Activated CD8-positive, alpha-beta memory T cell treated with anti-CD3 and anti-CD28 coated beads, Interleukin-2, amount 10 ng/mL, durations not matched to agents 7 days and 5 days (primary cell): ENCODE data around the gene CIC. TPM values are rescaled to one million over a fixed set of nuclear protein-coding genes. Genes with fewer than 3 reads are reported as not detected.

Experiments used
- ATAC-seq: fragments of 150-1000 bp; cut with Tn5 transposase; one replicate; pipeline ENCODE4 v1.10.0; 2021; ENCODE audit warnings: moderate library complexity
- CTCF ChIA-PET: fragments of 350-600 bp; sonication (Branson Sonifier 250); formaldehyde crosslinking; loops from one replicate; lab custom pipeline; 2021; ENCODE audit warnings: antibody characterized with exemption; lab: Charles Lee
- DNase-seq: peaks from one replicate; pipeline ENCODE4 v3.0.0-alpha.2; 2020
- H3K27ac Mint-ChIP-seq: one replicate; pipeline ENCODE4 v1.8.0; 2021; ENCODE audit warnings: mild to moderate bottlenecking, mixed read lengths
- H3K27me3 Mint-ChIP-seq: one replicate; pipeline ENCODE4 v1.8.0; 2021; ENCODE audit warnings: mixed read lengths
- H3K36me3 Mint-ChIP-seq: one replicate; pipeline ENCODE4 v1.8.0; 2021; ENCODE audit warnings: mild to moderate bottlenecking, mixed read lengths
- H3K4me1 Mint-ChIP-seq: one replicate; pipeline ENCODE4 v1.8.0; 2021; ENCODE audit warnings: mixed read lengths
- H3K4me3 Mint-ChIP-seq: one replicate; pipeline ENCODE4 v1.8.0; 2021; ENCODE audit warnings: mild to moderate bottlenecking, moderate library complexity, mixed read lengths
- H3K9me3 Mint-ChIP-seq: one replicate; pipeline ENCODE4 v1.8.0; 2022; ENCODE audit warnings: low read depth, mixed read lengths
- total RNA-seq, 2 experiments: library from RNA; stranded (reverse); gene quantifications; one replicate each; pipeline ENCODE4 v1.2.3, GENCODE V29; 2021

Gene CIC
- total RNA-seq, 2 experiments from 2014 or later, result 67.3 to 77.3 TPM

GRCh38 chr19:42246922-42247639 is 22.0 kb upstream of the CIC start:
- Mint-ChIP-seq H3K4me3 (no peak overlapping the region), H3K27ac (no peak overlapping the region), H3K36me3 (peaks cover 3% of the 10 kb centered on the region), H3K9me3 (no peaks in the 10 kb centered on the region), H3K27me3 (no peaks in the 10 kb centered on the region), H3K4me1 (peaks cover 21% of the 10 kb centered on the region)
- CTCF ChIA-PET, result interaction anchor here (1.1 to 6.9 kb wide), 6 partner anchors 22 to 55 kb away, joined by 3 to 87 read pairs (median 4); partner anchors contain the start of genes CIC and PRR19
- DNase-seq, result no peak
- no peak for ATAC-seq

- H3K36me3 Mint-ChIP-seq, result peaks cover 4% of the 10 kb centered on the region
- H3K4me3 Mint-ChIP-seq, result no peak overlapping the region
- no peaks in the 10 kb centered on the region for H3K9me3 Mint-ChIP-seq
- peaks cover 27% of the 10 kb centered on the region for H3K4me1 Mint-ChIP-seq
- DNase-seq (no peak), ATAC-seq (no peak)
- CTCF ChIA-PET, result interaction anchor here (0.7 to 6.9 kb wide), 4 partner anchors 23 to 202 kb away, joined by 3 to 87 read pairs (median 6); no protein-coding TSS in a partner anchor
- H3K27me3 Mint-ChIP-seq, result no peaks in the 10 kb centered on the region
- no peak overlapping the region for H3K27ac Mint-ChIP-seq
Measured at GRCh38 chr19:42247640-42248199, 21.3 kb upstream of the CIC start.

DNA sequence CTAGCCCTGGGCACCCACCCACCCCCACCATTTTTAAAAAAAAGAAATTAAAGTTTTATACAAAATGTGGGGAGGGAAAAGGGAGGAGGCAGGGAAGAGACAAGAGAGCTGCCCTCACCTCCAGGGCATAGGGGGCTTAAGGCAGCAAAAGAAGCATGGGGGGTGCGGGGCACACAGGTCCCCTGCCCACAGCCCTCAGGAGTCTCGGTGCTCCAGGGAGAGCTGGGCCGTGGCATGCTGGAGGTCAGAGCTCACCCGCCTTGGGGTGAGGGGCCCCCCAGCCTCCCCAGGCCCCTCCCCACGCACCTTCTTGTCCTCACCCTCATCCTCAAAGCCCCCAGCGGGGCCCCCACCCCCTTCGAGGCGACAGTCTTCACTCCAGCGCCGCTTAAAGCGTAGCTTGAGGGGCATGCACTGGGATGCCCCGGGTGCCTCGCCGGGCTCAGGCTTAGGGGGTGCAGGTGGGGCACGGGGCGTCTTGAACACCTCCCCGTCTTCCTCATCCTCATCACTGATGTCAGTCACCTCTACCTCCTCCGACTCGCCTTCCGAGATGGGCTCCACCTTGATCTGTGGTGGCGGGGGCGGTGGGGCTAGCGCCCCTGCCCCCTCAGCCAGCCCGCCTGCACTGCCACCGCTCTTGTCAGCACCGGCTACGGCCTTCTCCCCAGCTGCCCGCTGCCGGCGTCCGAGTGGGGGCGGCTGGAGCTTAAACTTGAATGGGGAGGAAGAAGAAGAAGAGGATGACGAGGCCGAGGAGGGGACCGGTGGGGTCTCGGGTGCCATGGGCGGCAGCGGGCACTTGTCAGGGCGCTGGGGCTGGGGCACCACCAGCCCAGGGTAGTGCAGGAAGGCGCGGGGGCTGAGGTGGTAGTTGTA is 20.5 kb upstream of the CIC start:
- Mint-ChIP-seq H3K4me1 (peaks cover 30% of the 10 kb centered on the region), H3K36me3 (peaks cover 5% of the 10 kb centered on the region), H3K9me3 (no peaks in the 10 kb centered on the region), H3K27me3 (no peaks in the 10 kb centered on the region), H3K4me3 (no peak overlapping the region), H3K27ac (no peak overlapping the region)
- DNase-seq (no peak), ATAC-seq (no peak)
- CTCF ChIA-PET, result interaction anchor here (0.7 to 6.9 kb wide), 3 partner anchors 22 to 201 kb away, joined by 3 to 87 read pairs (median 4); no protein-coding TSS in a partner anchor

DNA sequence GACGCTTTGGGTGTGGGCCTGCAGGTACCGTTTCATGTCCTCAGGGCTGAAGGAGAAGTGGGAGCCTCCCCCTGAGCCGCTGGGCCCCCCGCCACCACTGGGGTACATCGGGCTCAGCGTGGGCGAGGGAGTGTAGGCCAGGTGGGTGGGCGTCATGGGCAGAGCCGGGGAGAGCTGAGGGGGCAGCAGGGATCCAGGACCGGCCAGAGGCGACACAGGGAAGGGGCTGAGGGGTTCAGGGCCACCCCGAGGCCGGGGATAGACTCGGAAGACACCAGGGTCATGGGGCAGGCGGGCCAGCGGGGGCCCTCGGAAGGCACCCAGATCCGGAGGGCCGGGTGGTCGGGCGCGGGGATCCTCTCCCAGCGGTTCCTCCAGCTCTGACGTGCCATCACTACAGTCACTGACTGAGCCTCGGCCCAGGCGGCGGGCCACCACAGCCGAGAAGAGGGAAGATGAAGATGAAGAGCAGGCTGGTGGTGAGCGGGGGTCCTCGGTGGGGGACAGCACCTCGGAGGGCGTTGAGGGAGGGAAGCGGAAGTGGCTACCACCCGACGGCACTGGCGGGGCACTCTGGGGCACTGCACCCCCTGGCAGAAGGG is 19.8 kb upstream of the CIC start:
- no peak for ATAC-seq
- Mint-ChIP-seq H3K27me3 (no peaks in the 10 kb centered on the region), H3K4me1 (peaks cover 30% of the 10 kb centered on the region), H3K4me3 (no peak overlapping the region), H3K36me3 (peaks cover 5% of the 10 kb centered on the region), H3K27ac (no peak overlapping the region), H3K9me3 (no peaks in the 10 kb centered on the region)
- DNase-seq, result peak; percentile 42
- CTCF ChIA-PET, result interaction anchor here (1.3 to 1.4 kb wide), 2 partner anchors 10 to 30 kb away, joined by 4 to 6 read pairs; no protein-coding TSS in a partner anchor

DNA sequence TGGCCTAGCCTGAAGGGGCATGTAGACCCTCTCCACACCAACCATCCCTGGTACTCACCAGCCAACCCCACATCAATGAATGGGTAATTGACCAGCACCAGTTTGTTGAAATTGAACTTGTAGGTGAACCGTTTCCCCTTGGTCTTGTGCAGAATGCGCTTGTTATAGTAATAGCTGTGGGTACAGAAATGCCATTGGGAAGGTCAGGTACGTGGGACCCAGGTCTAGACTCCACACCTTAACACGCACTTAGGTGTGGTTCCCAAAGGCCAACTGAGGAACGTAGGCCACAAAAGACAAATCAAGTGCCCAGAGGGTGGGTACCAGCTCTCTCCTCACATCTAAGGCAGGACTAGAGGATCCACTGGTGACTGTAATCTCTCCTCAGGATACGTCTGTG is 19.3 kb upstream of the CIC start:
- Mint-ChIP-seq H3K27me3 (no peaks in the 10 kb centered on the region), H3K27ac (no peak overlapping the region), H3K4me3 (no peak overlapping the region), H3K36me3 (peaks cover 5% of the 10 kb centered on the region), H3K9me3 (no peaks in the 10 kb centered on the region), H3K4me1 (peaks cover 30% of the 10 kb centered on the region)
- CTCF ChIA-PET, result interaction anchor here (1.2 to 1.4 kb wide), 4 partner anchors 10 to 39 kb away, joined by 3 to 6 read pairs (median 4); no protein-coding TSS in a partner anchor
- DNase-seq (no peak), ATAC-seq (no peak)

- no peak for DNase-seq
Measured at GRCh38 chr19:42250183-42250665, 18.8 kb upstream of the CIC start.

GRCh38 chr19:42250666-42251531 is 18.2 kb upstream of the CIC start:
- Mint-ChIP-seq H3K4me1 (peaks cover 24% of the 10 kb centered on the region), H3K27ac (peak overlapping the region; percentile 62)
- no peak for ATAC-seq

More at GRCh38 chr19:42250183-42250665, 18.8 kb upstream of the CIC start:
- peak overlapping the region; percentile 50 for H3K27ac Mint-ChIP-seq
- H3K4me1 Mint-ChIP-seq, result peaks cover 26% of the 10 kb centered on the region
- ATAC-seq, result no peak
- H3K9me3 Mint-ChIP-seq, result no peaks in the 10 kb centered on the region
- CTCF ChIA-PET, result interaction anchor here (1.2 to 1.4 kb wide), 4 partner anchors 11 to 39 kb away, joined by 3 to 6 read pairs (median 4); no protein-coding TSS in a partner anchor
- no peaks in the 10 kb centered on the region for H3K27me3 Mint-ChIP-seq
- no peak overlapping the region for H3K4me3 Mint-ChIP-seq
- H3K36me3 Mint-ChIP-seq, result peaks cover 5% of the 10 kb centered on the region

GRCh38 chr19:42251572-42252358 is 17.3 kb upstream of the CIC start:
- H3K27me3 Mint-ChIP-seq, result peaks cover 6% of the 10 kb centered on the region
- CTCF ChIA-PET, result interaction anchor here (1.0 to 1.9 kb wide), 5 partner anchors 9 to 143 kb away, joined by 3 to 13 read pairs (median 5); partner anchors contain the start of gene GSK3A
- no peak for DNase-seq
- H3K4me3 Mint-ChIP-seq, result peak overlapping the region; percentile 82
- no peaks in the 10 kb centered on the region for H3K9me3 Mint-ChIP-seq
- peaks cover 29% of the 10 kb centered on the region for H3K4me1 Mint-ChIP-seq
- peaks cover 5% of the 10 kb centered on the region for H3K36me3 Mint-ChIP-seq
- peak overlapping the region; percentile 88 for H3K27ac Mint-ChIP-seq
- no peak for ATAC-seq

More at GRCh38 chr19:42250666-42251531, 18.2 kb upstream of the CIC start:
- peaks cover 2% of the 10 kb centered on the region for H3K27me3 Mint-ChIP-seq
- peaks cover 5% of the 10 kb centered on the region for H3K36me3 Mint-ChIP-seq
- DNase-seq, result peak; percentile 46
- no peak overlapping the region for H3K4me3 Mint-ChIP-seq
- CTCF ChIA-PET, result interaction anchor here (1.0 to 1.9 kb wide), 8 partner anchors 8 to 142 kb away, joined by 3 to 13 read pairs (median 4); partner anchors contain the start of gene GSK3A
- H3K9me3 Mint-ChIP-seq, result no peaks in the 10 kb centered on the region

DNA sequence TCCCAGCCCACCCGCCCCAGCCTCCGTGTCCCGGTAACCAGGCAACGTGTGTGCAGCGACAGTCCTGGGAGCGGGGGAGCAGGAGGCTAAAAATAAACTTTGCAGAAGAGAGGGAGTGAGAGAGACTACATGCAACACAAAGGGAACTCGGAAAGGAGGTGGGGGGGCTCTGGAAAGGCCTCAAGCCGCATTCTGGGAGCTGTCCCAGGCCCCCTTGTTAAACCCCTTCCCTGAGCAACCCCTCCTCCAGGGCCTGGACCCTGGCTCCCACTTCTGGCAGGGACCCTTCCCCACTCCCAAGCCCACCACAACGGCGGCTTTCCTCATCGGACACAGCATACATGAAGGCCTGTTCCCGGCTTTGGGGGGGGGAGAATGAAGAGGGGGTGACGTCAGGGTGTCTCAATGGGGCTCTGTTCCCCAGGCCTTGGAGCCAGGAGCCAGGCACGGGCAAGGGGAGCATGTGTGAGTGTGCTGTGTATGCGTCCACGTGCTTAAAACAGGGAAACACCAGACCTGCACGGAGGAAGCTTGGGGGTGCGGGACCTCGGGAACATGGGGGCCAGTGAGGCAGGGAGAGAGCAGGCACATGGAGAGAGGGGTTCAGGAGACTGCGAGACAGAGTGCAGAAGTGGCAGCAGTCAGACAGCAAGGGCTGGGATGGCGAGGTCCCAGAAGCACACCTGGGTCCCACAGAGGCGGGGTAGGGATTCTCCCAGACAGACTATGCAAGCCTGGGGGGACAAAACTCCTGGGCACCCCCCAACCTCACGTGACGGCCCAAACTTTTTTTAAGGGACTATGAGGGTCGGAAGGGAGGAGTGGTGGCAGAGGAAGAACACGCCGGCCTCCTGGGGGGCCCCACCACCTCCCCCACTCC is 16.4 kb upstream of the CIC start:
- Mint-ChIP-seq H3K4me1 (peaks cover 29% of the 10 kb centered on the region), H3K27ac (peak overlapping the region; percentile 88), H3K9me3 (no peaks in the 10 kb centered on the region), H3K27me3 (peaks cover 8% of the 10 kb centered on the region), H3K36me3 (peaks cover 5% of the 10 kb centered on the region), H3K4me3 (peak overlapping the region; percentile 82)
- ATAC-seq (no peak), DNase-seq (peak; percentile 43)
- CTCF ChIA-PET, result interaction anchor here (1.3 to 1.9 kb wide), 5 partner anchors 10 to 144 kb away, joined by 3 to 13 read pairs (median 4); partner anchors contain the start of gene GSK3A

DNA sequence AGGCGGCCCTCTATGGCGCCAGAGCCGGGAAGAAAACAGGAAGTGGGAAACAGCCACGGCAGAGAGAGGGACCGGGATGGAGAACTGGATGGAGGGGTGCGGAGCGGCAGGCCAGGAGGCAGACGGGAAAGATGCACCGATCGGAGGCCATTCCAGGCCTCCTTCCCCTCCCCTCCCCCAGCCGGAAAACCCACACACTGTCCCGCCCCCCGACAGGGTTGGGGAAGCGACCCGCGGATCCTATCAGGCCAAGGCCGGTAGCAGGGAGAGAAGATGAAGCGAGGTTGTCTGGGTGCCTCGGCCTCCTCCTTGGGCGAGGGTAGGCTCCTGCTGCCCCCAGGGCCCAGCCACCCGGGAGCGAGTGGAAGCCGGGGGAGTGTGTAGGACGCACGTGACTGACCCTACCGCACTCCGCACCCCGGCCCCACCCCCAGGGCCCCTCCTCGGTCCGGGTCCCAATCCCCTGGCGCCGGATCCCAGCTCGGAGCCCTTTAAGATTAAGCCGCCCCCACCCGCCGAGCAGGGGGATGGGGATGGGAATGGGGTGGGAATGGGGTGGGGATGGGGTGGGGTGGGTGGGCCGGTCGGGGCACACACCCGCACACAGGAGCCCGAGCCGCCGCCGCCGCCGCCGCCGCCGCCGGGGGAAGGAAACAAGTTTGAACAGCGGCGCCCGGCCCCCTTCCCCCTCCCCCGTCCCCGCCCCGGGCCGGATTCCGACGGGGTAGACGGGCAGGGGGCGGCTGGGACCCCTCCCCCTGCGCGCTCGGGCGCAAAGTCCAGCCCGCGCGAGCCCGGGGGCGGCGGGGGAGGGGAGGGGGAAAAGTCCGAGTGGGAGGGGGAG is 15.6 kb upstream of the CIC start:
- peaks cover 29% of the 10 kb centered on the region for H3K4me1 Mint-ChIP-seq
- H3K36me3 Mint-ChIP-seq, result peaks cover 5% of the 10 kb centered on the region
- peak; percentile 33 for ATAC-seq
- H3K27me3 Mint-ChIP-seq, result peaks cover 8% of the 10 kb centered on the region
- CTCF ChIA-PET, result interaction anchor here (1.3 kb wide), 1 partner anchor 43 kb away, joined by 3 read pairs; no protein-coding TSS in a partner anchor
- H3K9me3 Mint-ChIP-seq, result no peaks in the 10 kb centered on the region
- peak; percentile 79 for DNase-seq
- H3K4me3 Mint-ChIP-seq, result peak overlapping the region; percentile 82
- peak overlapping the region; percentile 88 for H3K27ac Mint-ChIP-seq
